ENCODE data around the gene SLC4A7.

- no peak for TF ChIP-seq POLR2A (IDR thresholded peaks at IDR 0.05; ENCODE audit: low read length)
- TF ChIP-seq GATA1 (IDR thresholded peaks at IDR 0.05; ENCODE audit: low read depth, low read length): no peak
These were observed 157.3 kb downstream of the SLC4A7 start for GRCh38 chr3:27326629-27327545.

Data from erythroblast (primary cell).